GM12878 (cell line): ENCODE data around the gene EYS. TPM values are rescaled to one million over a fixed set of nuclear protein-coding genes. Genes with fewer than 3 reads are reported as not detected.

Experiments
- ATAC-seq: fragments of 200-7000 bp; cut with Tn5 transposase; 3 replicates; pipeline ENCODE4 v1.9.1; 2020; ENCODE audit warnings: mild to moderate bottlenecking, moderate library complexity
- BruUV-seq: library from RNA; stranded (reverse); fragments of 400-500 nt; replicated peaks from 2 replicates; lab custom pipeline; 2021; lab: Mats Ljungman, UMichigan
- CTCF ChIA-PET: fragments of 300-600 bp; sonication (Branson Sonifier 250); formaldehyde crosslinking; extraction: SDS; loops from one replicate; lab custom pipeline; 2021; ENCODE audit warnings: inconsistent platforms; lab: Yijun Ruan, JAX
- POLR2A ChIA-PET: fragments of 350-600 bp; formaldehyde crosslinking; extraction: SDS; loops from one replicate; lab custom pipeline; 2021; ENCODE audit warnings: inconsistent platforms; lab: Charles Lee
- RAD21 ChIA-PET: fragments of 300-600 bp; sonication (Branson Sonifier 250); formaldehyde crosslinking; loops from one replicate; lab custom pipeline; 2023; ENCODE audit warnings: antibody characterized with exemption; ENCODE audit not compliant: unreplicated experiment; lab: Charles Lee
- SMC1A ChIA-PET: fragments of 300-600 bp; sonication (Branson Sonifier 250); formaldehyde crosslinking; loops from one replicate; lab custom pipeline; 2023; ENCODE audit not compliant: unreplicated experiment, uncharacterized antibody; lab: Charles Lee
- DNase-seq: peaks from one replicate; pipeline ENCODE4 v3.0.0-alpha.2; 2011; ENCODE audit warnings: low read depth, low spot score
- FAIRE-seq: peaks from 3 replicates; lab custom pipeline; 2011; peaks lifted over from hg19 to GRCh38; lab: Jason Lieb, UNC
- H2AFZ ChIP-seq: 2 replicates; pipeline ENCODE4 v1.6.0; 2011; ENCODE audit warnings: low read depth, low read length, control low read depth; ENCODE audit not compliant: control insufficient read depth
- H3K27ac ChIP-seq: 2 replicates; pipeline ENCODE4 v1.5.1; 2011; ENCODE audit warnings: control low read depth; ENCODE audit not compliant: control insufficient read depth, insufficient read depth
- H3K27me3 ChIP-seq, 2 experiments: replicated peaks in 1 of 2; 2 replicates each; pipeline versions ENCODE4 v1.6.0 to v1.6.1; 2011; ENCODE audit warnings: low read length in 1 of 2; ENCODE audit not compliant: control insufficient read depth in 2 of 2, insufficient read depth in 2 of 2
- H3K36me3 ChIP-seq, 2 experiments: 2 replicates each; pipeline ENCODE4 v1.5.1; 2011; ENCODE audit warnings: low read length in 1 of 2; ENCODE audit not compliant: control insufficient read depth in 2 of 2, insufficient read depth in 2 of 2
- H3K4me1 ChIP-seq: 2 replicates; pipeline ENCODE4 v1.6.1; 2011; ENCODE audit warnings: mild to moderate bottlenecking, low read length, moderate library complexity, mixed read lengths; ENCODE audit not compliant: control insufficient read depth, insufficient read depth
- H3K4me2 ChIP-seq: 2 replicates; pipeline ENCODE4 v1.6.0; 2011; ENCODE audit warnings: control low read depth; ENCODE audit not compliant: control insufficient read depth, insufficient read depth
- H3K4me3 ChIP-seq: fragments of 200-600 bp; sonication (generic); 2 replicates; pipeline ENCODE4 v1.5.1; 2016
- H3K79me2 ChIP-seq: 2 replicates; pipeline ENCODE4 v1.6.0; 2011; ENCODE audit warnings: low read length; ENCODE audit not compliant: control insufficient read depth, insufficient read depth
- H3K9ac ChIP-seq: 2 replicates; pipeline ENCODE4 v1.8.0; 2011; ENCODE audit warnings: low read length, control low read depth, mixed read lengths; ENCODE audit not compliant: control insufficient read depth, insufficient read depth
- H3K9me3 ChIP-seq: replicated peaks from 3 replicates; pipeline ENCODE4 v1.5.1; 2011; ENCODE audit warnings: mild to moderate bottlenecking, low read length; ENCODE audit not compliant: control insufficient read depth, insufficient read depth
- H4K20me1 ChIP-seq: 2 replicates; pipeline ENCODE4 v1.6.0; 2011; ENCODE audit not compliant: control insufficient read depth, insufficient read depth
- BHLHE40 ChIP-seq, 2 experiments: fragments of 450-650 bp in 1 of 2; IDR thresholded peaks; 2 replicates each; pipeline ENCODE4 v1.6.1; 2011 to 2017; ENCODE audit warnings: low read depth in 2 of 2, borderline replicate concordance in 1 of 2, improper control_type of control experiment in 1 of 2, low read length in 1 of 2, mild to moderate bottlenecking in 1 of 2
- CHD2 ChIP-seq: IDR thresholded peaks from 2 replicates; pipeline ENCODE4 v1.6.1; 2011; ENCODE audit warnings: low read depth, low read length, improper control_type of control experiment, borderline replicate concordance
- FOXM1 ChIP-seq: IDR thresholded peaks from 2 replicates; pipeline ENCODE4 v1.6.1; 2012; ENCODE audit warnings: low read depth, mild to moderate bottlenecking, inconsistent platforms, low read length, moderate library complexity
- HDAC2 ChIP-seq: fragments of 200-600 bp; sonication (generic); IDR thresholded peaks from 2 replicates; pipeline ENCODE4 v1.6.1; 2017
- JUNB ChIP-seq: IDR thresholded peaks from 2 replicates; pipeline ENCODE4 v1.6.1; 2016; ENCODE audit warnings: antibody characterized with exemption, mild to moderate bottlenecking
- MTA2 ChIP-seq: fragments of 450-650 bp; IDR thresholded peaks from 2 replicates; pipeline ENCODE4 v1.6.1; 2016; ENCODE audit warnings: low read depth, mild to moderate bottlenecking, moderate library complexity
- NBN ChIP-seq: fragments of 450-650 bp; IDR thresholded peaks from 2 replicates; pipeline ENCODE4 v1.6.1; 2016
- NFYA ChIP-seq: IDR thresholded peaks from 2 replicates; pipeline ENCODE4 v1.6.1; 2011; ENCODE audit warnings: low read depth, mild to moderate bottlenecking, low read length, improper control_type of control experiment, borderline replicate concordance
- PAX5 ChIP-seq: IDR thresholded peaks from 2 replicates; pipeline ENCODE4 v1.6.1; 2011; ENCODE audit warnings: low read depth, low read length, borderline replicate concordance
- RCOR1 ChIP-seq: conservative IDR thresholded peaks from 2 replicates; pipeline ENCODE4 v1.6.1; 2012; ENCODE audit warnings: low read depth, low read length, improper control_type of control experiment
- RUNX3 ChIP-seq: IDR thresholded peaks from 2 replicates; pipeline ENCODE4 v1.6.1; 2012; ENCODE audit warnings: low read length, inconsistent platforms
- SPI1 ChIP-seq: IDR thresholded peaks from 2 replicates; pipeline ENCODE4 v1.6.1; 2011; ENCODE audit warnings: low read depth, mild to moderate bottlenecking, low read length, moderate library complexity, borderline replicate concordance; ENCODE audit not compliant: insufficient read depth
- TCF7 ChIP-seq: IDR thresholded peaks from 2 replicates; pipeline ENCODE4 v1.6.1; 2014; ENCODE audit warnings: antibody characterized with exemption, borderline replicate concordance
- WGBS: methylation state at CpG from one replicate; pipeline ENCODE4 v1.1.6; 2016; ENCODE audit warnings: low lambda C conversion rate; ENCODE audit not compliant: insufficient replicate concordance, insufficient coverage; ENCODE audit errors: missing lambda C conversion rate; 5-methylcytosine and 5-hydroxymethylcytosine counted together
- in situ Hi-C: fragments of 300-500 bp; cut with MboI; formaldehyde crosslinking; loops from 9 replicates; pipeline ENCODE4 v1.14.3; 2018; ENCODE audit warnings: mixed read lengths
- intact Hi-C: fragments of 100-400 bp; cut with micrococcal nuclease; formaldehyde crosslinking; loops from one replicate; pipeline ENCODE4 v1.14.2; 2022; ENCODE audit not compliant: unreplicated experiment
- polyA plus RNA-seq, 11 experiments: library from polyadenylated mRNA; depleted of rRNA in 4 of 11; unstranded in 6 of 11; stranded (reverse) in 5 of 11; fragments of >200 nt; fragmentation: Nextera tagmentation in 4 of 11; fragmentation: Illumina TruSeq in 1 of 11; extraction: Ambion mirVana in 4 of 11; extraction: Trizol in 1 of 11; gene quantifications; 1 replicate in 1 of 11; 2 replicates in 10 of 11; pipeline versions ENCODE4 v1.2.1 to v1.2.3, GENCODE V29; 2011 to 2016; ENCODE audit warnings: inconsistent platforms in 2 of 11, missing spikeins in 2 of 11, low read depth in 1 of 11
- total RNA-seq, 4 experiments: library from RNA; depleted of rRNA in 3 of 4; stranded (reverse); fragments of >200 nt in 3 of 4; fragmentation: Illumina TruSeq in 1 of 4; extraction: Trizol in 1 of 4; gene quantifications; 2 replicates each; pipeline versions ENCODE4 v1.2.1 to v1.2.3, GENCODE V29; 2013 to 2021
- TF ChIP-seq, protein P1 (sequence below): fragments of 450-650 bp; IDR thresholded peaks from 2 replicates; pipeline ENCODE4 v1.6.1; 2016; ENCODE audit warnings: mild to moderate bottlenecking, moderate library complexity, borderline replicate concordance
- TF ChIP-seq, protein P2 (sequence below): fragments of 450-650 bp; IDR thresholded peaks from 2 replicates; pipeline ENCODE4 v1.6.1; 2017; ENCODE audit warnings: mild to moderate bottlenecking
- TF ChIP-seq, protein P3 (sequence below): fragments of 450-650 bp; conservative IDR thresholded peaks from 2 replicates; pipeline ENCODE4 v1.6.1; 2017; ENCODE audit warnings: mild to moderate bottlenecking, moderate library complexity

Gene EYS
- total and polyA plus RNA-seq, 10 of the 15 experiments (the other 5 are each of a cell fraction or from before 2014, with no cell fraction given): under 0.01 to 0.14 (median 0.02) TPM; not detected in 1

DNA sequence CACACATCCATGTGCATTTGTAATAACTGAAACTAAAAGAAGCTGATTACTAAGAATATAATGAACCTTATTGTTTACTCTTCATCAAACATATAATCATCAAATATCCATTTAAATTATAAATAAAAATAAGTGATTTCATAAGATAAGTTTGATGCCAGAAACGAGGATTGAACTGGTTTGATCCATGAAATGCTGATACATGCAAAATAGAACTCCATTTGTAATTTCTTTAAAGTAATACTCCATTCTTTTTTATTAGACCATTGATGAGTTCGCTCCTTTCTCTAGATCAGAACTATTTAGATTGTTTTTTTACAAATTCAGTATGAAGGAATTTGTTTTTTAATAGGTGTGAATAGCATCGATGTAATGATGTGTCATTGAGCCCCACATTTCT lies 57.6 kb downstream of the EYS start (continued):
- TF ChIP-seq RCOR1: no peak

DNA sequence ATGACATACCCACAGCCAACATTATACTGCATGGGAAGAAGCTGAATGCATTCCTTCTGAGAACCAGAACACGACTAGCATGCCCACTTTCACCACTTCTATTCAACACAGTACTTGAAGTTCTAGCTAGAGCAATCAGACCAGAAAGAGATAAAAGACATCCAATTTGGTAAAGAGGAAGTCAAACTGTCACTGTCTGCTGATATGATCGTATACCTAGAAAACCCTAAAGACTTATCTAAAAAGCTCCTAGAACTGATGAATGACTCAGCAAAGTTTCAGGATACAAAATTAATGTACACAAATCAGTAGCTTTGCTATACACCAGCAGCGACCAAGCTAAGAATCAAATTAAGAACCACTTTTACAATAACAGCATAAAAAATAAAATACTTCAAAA lies 60.5 kb downstream of the EYS start:
- intact Hi-C loops: no loop called here
- RAD21 ChIA-PET: no interaction called here
- no peak for TF ChIP-seq NBN
- no peak for TF ChIP-seq HDAC2
- 0 out of 2 replicates have a peak, but pooled peaks have one; percentile 13 for TF ChIP-seq PAX5
- TF ChIP-seq JUNB: peak; percentile 31; the same call in 1 of the 2 replicates
- TF ChIP-seq, protein P1, sequence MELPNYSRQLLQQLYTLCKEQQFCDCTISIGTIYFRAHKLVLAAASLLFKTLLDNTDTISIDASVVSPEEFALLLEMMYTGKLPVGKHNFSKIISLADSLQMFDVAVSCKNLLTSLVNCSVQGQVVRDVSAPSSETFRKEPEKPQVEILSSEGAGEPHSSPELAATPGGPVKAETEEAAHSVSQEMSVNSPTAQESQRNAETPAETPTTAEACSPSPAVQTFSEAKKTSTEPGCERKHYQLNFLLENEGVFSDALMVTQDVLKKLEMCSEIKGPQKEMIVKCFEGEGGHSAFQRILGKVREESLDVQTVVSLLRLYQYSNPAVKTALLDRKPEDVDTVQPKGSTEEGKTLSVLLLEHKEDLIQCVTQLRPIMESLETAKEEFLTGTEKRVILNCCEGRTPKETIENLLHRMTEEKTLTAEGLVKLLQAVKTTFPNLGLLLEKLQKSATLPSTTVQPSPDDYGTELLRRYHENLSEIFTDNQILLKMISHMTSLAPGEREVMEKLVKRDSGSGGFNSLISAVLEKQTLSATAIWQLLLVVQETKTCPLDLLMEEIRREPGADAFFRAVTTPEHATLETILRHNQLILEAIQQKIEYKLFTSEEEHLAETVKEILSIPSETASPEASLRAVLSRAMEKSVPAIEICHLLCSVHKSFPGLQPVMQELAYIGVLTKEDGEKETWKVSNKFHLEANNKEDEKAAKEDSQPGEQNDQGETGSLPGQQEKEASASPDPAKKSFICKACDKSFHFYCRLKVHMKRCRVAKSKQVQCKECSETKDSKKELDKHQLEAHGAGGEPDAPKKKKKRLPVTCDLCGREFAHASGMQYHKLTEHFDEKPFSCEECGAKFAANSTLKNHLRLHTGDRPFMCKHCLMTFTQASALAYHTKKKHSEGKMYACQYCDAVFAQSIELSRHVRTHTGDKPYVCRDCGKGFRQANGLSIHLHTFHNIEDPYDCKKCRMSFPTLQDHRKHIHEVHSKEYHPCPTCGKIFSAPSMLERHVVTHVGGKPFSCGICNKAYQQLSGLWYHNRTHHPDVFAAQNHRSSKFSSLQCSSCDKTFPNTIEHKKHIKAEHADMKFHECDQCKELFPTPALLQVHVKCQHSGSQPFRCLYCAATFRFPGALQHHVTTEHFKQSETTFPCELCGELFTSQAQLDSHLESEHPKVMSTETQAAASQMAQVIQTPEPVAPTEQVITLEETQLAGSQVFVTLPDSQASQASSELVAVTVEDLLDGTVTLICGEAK: no peak
- TF ChIP-seq, protein P2, sequence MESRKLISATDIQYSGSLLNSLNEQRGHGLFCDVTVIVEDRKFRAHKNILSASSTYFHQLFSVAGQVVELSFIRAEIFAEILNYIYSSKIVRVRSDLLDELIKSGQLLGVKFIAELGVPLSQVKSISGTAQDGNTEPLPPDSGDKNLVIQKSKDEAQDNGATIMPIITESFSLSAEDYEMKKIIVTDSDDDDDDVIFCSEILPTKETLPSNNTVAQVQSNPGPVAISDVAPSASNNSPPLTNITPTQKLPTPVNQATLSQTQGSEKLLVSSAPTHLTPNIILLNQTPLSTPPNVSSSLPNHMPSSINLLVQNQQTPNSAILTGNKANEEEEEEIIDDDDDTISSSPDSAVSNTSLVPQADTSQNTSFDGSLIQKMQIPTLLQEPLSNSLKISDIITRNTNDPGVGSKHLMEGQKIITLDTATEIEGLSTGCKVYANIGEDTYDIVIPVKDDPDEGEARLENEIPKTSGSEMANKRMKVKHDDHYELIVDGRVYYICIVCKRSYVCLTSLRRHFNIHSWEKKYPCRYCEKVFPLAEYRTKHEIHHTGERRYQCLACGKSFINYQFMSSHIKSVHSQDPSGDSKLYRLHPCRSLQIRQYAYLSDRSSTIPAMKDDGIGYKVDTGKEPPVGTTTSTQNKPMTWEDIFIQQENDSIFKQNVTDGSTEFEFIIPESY: no peak
- TF ChIP-seq FOXM1: no peak
- no peak for TF ChIP-seq CHD2
- 0 out of 2 replicates have a peak, but pooled peaks have one; percentile 34 for TF ChIP-seq TCF7
- peak in 1 of 2 experiments; percentile 8; a peak in 1 of 4 replicates for TF ChIP-seq BHLHE40 (IDR thresholded peaks at IDR 0.05; ENCODE audit: borderline replicate concordance in 1 of 2, low read depth in 2 of 2, low read length in 1 of 2)
- 0 out of 2 replicates have a peak, but pooled peaks have one; percentile 15 for TF ChIP-seq RUNX3
- TF ChIP-seq NFYA: no peak
- peak; percentile 49 for TF ChIP-seq MTA2
- peak; percentile 53; the same call in 1 of the 2 replicates for TF ChIP-seq SPI1
- TF ChIP-seq, protein P3, sequence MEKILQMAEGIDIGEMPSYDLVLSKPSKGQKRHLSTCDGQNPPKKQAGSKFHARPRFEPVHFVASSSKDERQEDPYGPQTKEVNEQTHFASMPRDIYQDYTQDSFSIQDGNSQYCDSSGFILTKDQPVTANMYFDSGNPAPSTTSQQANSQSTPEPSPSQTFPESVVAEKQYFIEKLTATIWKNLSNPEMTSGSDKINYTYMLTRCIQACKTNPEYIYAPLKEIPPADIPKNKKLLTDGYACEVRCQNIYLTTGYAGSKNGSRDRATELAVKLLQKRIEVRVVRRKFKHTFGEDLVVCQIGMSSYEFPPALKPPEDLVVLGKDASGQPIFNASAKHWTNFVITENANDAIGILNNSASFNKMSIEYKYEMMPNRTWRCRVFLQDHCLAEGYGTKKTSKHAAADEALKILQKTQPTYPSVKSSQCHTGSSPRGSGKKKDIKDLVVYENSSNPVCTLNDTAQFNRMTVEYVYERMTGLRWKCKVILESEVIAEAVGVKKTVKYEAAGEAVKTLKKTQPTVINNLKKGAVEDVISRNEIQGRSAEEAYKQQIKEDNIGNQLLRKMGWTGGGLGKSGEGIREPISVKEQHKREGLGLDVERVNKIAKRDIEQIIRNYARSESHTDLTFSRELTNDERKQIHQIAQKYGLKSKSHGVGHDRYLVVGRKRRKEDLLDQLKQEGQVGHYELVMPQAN: no peak

More for the DNA sequence above, 60.5 kb downstream of the EYS start:
- ChIA-PET POLR2A (no interaction called here), CTCF (interaction anchor here (0.9 to 1.3 kb wide), 2 partner anchors 8 to 18 kb away, joined by 3 to 4 read pairs; no protein-coding TSS in a partner anchor), SMC1A (interaction anchor here (1.0 kb wide), 1 partner anchor 8 kb away, joined by 4 read pairs; no protein-coding TSS in a partner anchor)
- Histone ChIP-seq H2AFZ (no peak overlapping the region), H3K4me3 (no peak overlapping the region), H3K4me2 (no peak overlapping the region), H3K4me1 (no peaks in the 10 kb centered on the region), H3K9ac (no peak overlapping the region), H3K36me3 (no peaks in the 10 kb centered on the region), H4K20me1 (no peaks in the 10 kb centered on the region), H3K27ac (no peak overlapping the region), H3K79me2 (no peaks in the 10 kb centered on the region), H3K27me3 (no peaks in the 10 kb centered on the region), H3K9me3 (no peaks in the 10 kb centered on the region)
- DNase-seq (no peak), ATAC-seq (peak; percentile 90), FAIRE-seq (no peak)
- no TSS peak for BruUV-seq
- in situ Hi-C loops: no loop called here
- WGBS: 0% methylated on average over 3 of the region's 3 CpGs
